Stimulated activated CD4-positive, alpha-beta T cell treated with anti-CD3 and anti-CD28 coated beads, Interleukin-4, amount 100 ng/mL, for 4 hours (primary cell): Measurements from ENCODE around the gene WDFY4.
"Not testable (repeated sequence)": the region's sequence is repeated elsewhere in the genome, so short reads cannot be mapped to it uniquely, and the experiment has no call there.

Experiments used
- DNase-seq, 2 experiments: peaks; one replicate each; pipeline ENCODE4 v3.0.0-alpha.2; 2020

The WDFY4 gene, protein sequence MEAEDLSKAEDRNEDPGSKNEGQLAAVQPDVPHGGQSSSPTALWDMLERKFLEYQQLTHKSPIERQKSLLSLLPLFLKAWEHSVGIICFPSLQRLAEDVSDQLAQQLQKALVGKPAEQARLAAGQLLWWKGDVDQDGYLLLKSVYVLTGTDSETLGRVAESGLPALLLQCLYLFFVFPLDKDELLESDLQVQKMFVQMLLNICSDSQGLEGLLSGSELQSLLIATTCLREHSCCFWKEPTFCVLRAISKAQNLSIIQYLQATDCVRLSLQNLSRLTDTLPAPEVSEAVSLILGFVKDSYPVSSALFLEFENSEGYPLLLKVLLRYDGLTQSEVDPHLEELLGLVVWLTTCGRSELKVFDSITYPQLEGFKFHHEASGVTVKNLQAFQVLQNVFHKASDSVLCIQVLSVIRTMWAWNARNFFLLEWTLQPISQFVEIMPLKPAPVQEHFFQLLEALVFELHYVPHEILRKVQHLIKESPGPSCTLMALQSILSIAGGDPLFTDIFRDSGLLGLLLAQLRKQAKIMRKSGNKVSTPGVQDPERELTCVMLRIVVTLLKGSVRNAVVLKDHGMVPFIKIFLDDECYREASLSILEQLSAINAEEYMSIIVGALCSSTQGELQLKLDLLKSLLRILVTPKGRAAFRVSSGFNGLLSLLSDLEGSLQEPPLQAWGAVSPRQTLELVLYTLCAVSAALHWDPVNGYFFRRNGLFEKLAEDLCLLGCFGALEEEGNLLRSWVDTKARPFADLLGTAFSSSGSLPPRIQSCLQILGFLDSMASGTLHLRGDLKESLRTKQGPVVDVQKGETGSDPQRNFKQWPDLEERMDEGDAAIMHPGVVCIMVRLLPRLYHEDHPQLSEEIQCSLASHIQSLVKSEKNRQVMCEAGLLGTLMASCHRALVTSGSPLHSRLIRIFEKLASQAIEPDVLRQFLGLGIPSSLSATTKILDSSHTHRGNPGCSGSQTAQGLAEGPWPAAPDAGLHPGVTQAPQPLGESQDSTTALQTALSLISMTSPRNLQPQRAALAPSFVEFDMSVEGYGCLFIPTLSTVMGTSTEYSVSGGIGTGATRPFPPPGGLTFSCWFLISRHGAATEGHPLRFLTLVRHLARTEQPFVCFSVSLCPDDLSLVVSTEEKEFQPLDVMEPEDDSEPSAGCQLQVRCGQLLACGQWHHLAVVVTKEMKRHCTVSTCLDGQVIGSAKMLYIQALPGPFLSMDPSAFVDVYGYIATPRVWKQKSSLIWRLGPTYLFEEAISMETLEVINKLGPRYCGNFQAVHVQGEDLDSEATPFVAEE (N-terminal part only)

DNA sequence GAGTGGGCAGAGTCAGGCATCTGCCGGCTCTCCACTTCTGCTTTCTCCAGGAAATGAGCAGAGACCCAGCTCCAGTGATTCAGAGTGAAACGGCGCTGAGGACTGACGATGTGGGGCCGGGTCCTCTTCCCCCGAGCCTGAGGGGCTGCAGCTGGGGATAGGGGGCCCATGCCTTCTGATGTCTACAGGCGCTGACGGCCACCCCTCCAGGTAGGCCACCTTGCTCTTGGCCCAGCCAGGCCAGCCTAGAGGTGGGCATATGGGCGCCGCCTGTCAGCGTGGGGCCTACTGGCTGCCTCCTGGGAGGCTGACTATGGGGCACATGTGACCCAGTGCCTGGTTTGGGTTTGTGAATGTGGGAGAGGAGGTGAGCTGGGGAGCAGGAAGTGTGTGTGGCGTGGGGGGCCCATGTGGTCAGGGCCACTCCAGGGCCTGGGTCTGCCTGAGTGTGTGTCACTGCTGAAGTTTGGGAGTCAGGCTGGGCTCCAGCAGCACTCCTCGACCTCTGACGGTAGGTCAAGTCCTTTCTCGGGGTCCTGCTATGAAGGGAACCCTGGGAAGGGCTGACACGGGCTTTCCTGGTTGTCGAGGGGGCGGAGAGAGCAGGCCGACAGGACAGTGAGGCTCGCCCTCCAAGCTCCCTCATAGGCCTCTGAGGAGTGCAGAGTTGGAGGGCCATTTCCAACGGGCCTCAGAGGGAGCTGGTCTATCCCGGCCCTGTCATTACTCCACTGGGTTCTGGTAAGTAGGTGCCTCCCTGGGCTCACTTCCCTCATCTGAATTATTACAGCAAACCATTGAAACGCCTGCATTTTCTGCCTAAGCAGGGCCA, at the start of gene WDFY4:
TSS of gene WDFY4 (plus strand) at position 82 of the 832 bp plus-strand sequence. CDS start 24,860 bp downstream, outside the sequence.
- DNase-seq, result no peak

DNA sequence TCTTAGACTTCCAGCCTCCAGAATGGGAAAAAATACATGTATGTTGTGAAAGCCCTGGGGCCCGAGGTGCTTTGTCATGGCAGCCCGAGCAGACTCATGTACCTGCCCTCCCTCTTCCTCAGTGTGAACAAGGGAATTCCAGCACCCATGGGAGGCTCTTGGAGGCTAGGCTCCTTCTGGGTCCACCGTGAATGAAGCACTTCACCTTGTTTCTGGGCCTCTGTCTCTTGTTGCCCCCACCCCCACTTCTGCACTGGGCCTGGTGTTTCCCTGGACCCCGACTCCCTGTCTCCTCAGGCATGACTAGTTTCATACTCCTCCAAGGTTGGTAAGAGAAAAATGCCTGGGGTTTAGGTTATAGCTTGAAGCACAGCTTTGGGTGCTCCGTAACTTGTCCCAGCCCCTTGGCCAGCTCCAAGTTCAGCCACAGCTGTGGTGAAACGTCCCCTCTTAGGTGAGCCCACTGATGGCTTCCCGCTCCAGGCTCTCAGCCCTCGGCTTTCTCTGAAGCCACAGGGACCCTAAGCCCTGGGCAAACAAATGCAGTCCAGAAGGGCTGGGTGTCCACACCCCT, 49.6 kb upstream of the WDFY4 start:
- no peak for DNase-seq

DNA sequence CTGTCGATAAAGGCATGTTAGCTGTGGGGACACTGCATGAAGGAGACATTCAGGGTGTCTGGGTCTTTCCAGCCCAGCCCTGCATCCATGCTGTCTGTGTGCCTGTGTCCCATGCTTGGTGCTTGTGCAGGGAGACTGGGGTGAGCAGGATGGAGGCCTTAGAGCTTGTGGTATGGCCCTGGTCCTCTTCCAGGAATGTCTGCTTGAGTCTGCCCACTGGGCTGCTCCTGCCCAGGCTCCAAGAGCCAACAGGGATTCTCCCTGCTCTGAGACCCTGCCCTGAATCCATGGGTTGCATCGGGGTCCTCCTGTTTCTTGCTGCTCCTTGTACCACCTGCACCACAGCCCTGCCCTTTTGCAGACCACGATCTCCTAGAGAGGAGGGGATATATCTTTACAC, 48.4 kb upstream of the WDFY4 start:
- DNase-seq, result no peak

DNA sequence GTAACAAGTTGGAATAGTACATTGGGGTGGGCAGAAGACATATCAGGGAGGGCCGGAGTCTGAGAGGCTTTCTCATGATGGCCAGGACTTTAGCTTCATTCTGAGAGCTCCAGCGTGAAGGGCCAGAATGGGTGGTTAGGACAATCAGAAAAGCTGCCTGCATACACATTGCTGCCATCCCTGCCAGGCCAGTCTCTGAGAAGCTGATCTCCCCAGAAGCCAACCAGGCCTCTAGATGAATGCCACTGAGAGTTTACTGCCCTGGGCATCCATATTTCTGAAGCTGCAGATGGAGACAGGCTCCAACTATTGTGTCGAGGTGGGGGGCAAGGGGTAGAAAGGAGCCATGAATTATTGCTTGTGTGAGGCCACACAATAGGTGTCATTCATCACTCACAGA, 47.8 kb upstream of the WDFY4 start:
- DNase-seq, result no peak

DNA sequence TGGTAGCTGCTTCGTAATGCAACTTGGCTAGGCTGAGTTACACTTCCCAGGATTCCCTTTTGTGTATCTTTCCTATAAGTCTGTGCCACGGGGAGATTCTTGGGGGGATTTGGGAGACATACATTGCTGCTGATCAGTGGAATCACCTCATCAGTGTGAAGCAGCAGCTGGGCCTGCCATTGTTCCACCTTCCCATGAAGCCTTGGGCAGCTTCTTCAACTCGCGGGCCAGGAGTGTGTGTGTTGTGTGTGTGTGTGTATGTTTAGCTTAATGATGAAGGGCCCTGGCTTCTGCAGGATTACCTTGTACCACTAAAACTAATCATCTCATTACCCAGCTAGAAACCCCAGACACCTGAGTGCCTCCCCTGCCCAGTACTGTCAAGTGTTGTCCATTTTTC, 46.5 kb upstream of the WDFY4 start:
- no peak for DNase-seq

DNA sequence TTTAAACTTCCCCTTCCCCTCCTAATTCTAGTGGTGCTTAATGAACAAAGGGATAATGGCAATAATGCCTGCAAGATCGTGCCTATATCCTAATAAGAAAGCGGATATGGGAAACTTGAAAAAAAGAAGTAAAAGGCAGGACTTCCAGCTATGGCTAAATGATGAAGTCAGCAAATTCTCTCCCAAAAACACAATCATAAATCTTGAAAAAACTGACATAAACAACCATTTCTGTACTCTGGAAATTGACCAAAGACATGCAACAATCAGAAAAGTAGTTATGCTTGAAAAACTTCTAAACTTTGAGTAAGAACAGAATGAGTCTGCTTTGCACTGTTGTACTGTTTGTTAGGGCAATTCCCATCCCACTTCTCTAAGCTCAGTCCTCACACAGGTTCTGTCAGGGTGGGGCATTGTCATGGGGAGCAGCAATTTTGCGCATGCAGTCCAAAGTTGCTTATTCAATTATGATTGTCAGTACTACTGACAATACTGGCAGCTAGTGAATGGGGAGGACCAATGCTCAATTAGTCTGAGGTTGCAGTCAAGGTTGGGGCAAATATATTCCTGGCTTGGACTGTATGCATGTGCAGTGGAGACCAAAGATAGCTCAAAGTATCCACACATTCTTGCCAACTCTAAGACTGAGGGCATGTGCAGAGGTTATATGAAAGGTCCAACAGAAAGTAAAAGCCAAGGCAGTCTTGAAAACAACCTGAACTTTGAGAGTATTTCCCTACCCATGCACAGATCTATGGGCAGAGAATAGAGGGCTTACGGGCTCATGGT, 45.7 kb upstream of the WDFY4 start:
- no peak for DNase-seq

DNA sequence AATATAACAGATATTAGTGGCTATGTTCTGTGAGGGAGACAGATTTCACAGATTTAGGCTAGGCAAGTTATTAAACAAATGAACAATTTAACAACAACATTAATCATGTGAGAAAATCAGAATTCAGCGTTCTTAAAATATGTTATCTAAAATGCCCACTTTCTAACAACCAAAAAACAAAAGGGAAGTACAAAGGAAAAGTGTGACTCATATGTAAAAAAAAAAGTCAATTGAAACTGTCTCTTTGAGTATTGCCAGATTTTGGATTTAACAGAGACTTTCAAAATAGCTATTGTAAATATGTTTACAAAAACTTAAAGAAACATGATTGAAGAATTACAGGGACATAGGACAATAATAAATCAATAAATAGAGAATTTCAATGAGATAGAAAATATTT, 45.0 kb upstream of the WDFY4 start:
- DNase-seq, result no peak

DNA sequence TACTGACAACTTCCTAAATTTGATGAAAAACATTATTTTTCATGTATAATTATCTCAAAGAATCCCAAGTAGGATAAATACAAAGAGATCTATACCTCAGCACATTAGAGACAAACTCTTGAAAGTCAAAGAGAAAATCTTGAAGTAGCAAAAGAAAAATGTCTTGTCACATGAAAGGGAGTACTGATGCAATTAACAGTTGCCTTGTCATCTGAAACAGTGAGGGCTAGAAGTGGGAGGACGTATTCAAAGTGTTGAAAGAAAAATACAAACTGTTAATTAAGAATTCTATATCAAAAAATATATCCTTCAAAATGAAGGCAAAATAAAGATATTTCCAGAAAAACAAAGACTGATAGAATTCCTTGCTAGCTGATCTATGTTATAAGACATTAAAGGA, 44.3 kb upstream of the WDFY4 start:
- DNase-seq, result no peak

DNA sequence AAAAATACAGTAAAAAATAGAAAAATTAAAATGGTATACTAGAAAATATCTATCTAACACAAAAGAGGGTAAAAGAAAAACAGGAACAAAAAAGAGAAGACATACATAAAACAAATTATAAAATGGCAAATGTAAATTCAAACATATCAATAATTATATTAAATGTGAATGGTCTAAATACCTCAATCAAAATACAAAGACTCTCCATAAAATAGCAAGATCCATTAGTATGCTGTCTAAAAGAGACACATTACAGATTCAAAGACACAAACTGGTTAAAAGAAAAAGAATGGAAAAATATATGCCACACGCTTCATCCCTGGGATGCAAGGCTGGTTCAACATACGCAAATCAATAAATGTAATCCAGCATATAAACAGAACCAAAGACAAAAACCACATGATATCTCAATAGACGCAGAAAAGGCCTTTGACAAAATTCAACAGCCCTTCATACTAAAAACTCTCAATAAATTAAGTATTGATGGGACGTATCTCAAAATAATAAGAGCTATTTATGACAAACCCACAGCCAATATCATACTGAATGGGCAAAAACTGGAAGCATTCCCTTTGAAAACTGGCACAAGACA, 43.5 kb upstream of the WDFY4 start:
- not testable (repeated sequence) for DNase-seq

DNA sequence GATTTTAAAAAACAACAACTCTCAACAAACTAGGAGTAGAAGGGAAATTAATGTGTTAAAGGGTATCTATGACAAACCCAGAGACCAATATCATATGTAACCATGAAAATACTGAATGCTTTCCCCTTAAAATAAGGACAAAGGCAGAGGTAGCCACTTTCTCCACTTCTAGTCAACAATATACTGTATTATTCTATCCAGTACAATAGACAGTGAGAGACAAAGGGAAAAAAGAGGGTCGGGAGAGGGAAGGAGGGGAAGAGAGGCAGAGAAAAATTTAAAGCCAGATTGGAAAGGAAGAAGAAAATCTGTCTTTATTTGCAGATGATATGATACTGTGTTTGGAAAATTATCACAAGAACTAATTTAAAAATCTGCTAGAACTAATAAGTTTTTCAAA, 39.1 kb upstream of the WDFY4 start:
- DNase-seq, result no peak

DNA sequence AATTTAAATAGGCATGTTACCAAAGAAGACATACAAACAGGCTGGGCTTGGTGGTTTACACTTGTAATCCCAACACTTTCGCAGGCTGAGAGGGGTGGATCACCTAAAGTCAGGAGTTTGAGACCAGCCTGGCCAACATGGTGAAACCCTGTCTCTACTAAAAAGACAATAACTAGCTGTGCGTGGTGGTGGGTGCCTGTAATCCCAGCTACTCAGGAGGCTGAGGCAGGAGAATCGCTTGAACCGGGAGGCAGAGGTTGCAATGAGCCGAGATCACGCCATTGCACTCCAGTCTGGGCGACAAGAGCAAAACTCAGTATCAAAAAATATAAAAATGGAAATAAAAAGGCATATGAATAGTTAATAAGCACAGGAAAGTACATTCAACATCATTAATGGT, 37.6 kb upstream of the WDFY4 start:
- DNase-seq, result not testable (repeated sequence)

DNA sequence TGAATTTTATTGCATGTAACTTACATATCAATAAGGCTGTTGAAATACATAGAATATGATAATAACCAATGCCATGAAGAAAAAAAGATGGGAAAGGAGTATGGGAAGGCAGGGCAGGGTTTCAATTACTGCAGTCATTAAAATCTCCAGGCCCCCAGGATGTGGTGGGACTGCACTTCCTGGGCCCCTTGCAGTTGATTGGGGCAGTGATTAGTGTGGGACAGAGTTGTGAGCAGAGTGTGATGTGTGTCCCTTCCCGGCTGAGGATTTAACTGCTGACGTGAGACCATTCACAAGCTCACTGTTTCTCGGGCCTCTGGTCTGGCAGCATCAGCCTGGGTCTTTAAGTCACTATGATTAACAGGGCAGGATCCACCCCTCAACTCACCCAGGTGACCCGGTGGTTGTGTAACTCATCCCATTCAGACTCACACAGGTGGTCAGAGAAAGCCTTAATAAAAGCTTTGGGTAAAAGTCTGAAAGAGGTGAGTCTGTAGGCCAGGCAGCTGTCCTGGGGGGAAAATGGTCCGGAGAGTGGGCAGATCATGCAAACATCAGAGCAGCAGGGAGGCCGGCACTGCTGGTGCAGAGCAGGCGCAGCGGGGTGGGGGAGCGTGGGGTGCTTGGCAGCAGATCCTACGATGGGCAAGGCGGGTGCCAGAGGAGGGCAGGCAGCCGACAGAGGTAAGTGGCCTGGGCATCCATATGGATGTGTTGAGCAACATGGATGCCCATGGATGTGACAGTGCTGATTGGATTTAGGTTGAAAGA, 36.3 kb upstream of the WDFY4 start:
- no peak for DNase-seq

DNA sequence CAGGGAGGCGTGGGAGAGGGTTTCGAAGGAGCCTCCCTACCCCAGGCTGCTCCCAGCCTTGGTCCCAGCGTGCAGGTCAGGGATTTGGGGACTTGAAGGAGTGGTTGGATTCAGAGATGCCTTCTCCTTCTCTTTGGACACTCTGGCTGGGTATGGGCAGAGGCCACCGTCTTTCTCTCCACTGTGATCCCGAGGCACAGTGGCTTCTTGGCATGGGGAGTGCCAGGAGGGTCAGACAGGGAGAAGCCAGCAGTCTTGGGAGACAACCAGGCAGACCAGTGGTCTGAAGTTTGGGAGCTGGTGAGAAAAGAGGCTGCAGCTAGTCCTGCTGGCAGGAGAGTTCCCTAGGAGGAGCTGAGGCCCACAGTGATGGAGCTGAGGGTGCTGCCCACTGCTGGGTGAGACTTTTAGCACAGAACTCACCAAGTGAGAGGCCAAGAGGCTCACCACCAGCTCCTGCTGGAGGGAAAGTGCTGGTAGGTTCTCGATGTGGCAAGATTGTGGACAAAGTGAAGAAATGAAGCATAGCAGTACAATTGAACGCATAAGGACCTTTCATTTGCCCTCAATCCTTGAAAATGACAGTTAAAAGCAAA, 35.2 kb upstream of the WDFY4 start:
- no peak for DNase-seq

DNA sequence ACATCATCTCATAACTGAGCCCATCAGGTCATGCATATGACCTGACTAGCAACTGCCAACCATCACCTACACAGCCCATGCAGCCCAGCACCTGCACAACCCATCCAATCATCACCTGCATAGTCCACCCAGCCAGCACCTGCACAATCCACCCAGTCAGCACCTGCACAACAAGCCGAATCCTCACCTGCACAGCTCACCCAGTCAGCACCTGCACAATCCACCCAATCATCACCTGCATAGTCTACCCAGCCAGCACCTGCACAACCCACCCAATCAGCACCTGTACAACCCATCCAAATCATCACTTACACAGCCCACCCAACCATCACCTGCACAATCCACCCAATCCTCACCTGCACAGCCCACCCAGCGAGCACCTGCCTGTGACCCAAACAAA, 33.4 kb upstream of the WDFY4 start:
- DNase-seq, result no peak

DNA sequence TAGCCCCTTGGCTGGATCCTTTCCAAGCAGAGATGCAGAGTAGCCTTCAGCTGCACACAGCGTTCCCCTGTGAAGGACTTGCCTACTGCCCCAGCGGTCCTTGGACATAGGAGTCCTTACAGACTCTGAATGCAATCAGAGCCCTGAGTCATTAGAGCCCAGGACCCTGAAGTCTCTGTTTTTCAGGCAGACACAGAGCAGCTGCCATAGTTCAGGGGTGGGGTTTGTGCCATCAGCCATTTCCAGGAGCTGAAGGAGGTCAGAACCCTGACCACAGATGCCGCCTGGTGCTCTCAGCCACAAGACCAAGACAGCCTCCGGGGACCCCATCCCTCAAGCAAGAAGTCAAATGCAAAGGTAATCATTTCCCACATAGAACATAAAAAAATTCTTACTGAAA, 32.8 kb upstream of the WDFY4 start:
- no peak for DNase-seq

DNA sequence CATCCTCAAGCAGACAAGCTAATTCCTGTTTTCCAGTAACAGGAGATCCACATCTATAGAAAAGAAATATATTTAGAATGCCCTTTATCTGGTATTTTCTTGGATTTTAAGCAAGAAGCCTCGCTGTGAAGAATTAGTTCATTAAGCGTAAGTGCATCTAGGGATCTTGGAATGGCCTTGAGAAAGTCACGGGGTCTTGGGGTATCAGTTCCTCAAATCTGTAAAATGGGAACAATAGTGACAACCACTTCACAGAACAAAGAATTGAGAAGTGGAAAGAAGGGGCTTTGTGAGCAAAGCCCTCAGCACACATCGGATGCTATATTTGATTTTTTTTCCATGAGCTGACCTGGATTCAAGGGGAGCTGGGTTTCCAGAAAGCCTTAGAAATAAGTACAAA, 32.3 kb upstream of the WDFY4 start:
- DNase-seq, result no peak

DNA sequence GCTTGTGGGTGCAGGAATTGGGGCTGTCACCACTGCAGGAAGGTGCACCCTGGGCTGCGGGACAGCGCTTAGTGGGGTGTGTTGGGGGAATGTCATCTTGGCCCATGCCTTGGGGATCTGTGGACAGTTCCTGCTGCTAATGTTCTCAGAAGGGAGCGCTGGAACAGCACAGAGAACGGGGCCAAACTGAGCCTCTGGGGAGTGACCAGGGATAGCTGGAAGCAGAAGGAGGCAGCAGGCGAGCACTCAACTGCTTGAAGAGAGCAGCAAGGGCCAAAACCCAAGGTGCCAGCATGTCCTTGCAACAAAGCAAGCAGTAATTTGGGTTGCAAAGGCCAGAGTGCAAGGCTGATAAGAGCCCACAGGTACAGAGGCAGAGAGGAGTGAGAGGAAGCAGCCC, 31.3 kb upstream of the WDFY4 start:
- DNase-seq, result no peak

DNA sequence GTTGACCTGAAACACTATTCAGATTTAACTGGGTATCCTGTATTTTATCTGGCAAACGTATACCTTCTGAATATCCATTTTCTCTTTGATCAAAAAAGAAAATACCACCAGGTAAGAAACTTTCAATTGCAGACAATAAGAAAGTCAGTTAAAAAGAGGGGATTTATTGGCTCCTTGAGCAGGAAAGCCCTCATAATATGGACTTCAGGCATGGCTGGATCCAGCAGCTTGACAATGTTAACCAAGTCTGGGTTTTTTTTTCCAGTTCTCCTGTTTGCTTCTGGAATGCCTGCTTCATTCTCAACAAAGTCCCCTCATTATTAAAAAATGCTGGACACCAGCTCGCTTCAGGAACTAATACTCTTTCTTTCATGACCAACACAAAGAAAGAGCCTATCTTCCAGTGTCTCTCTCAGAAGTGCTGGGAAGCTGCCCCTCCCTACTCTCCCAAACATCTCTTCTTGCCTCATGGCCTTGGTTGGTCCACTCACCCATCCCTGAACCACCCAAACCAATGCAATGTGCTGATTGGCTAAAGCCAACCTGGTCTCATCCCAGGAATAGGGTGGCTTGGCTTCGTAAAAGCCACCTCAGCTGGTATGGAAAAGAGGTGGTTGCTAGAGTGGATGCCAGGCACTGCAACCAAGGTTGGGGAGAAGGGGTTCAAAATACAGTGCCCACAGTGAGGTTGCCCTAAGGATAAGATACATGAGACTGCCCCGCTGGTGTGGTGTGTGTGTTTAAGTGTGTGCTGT, 30.6 kb upstream of the WDFY4 start:
- DNase-seq, result no peak
